HT-29 (cell line): ENCODE data around the gene TAGLN2. TPM values are rescaled to one million over a fixed set of nuclear protein-coding genes. Genes with fewer than 3 reads are reported as not detected.
"Not testable (repeated sequence)": the region's sequence is repeated elsewhere in the genome, so short reads cannot be mapped to it uniquely, and the experiment has no call there.

Experiments
- DNase-seq: peaks from one replicate; pipeline ENCODE4 v3.0.0-alpha.2; 2015; ENCODE audit warnings: low spot score
- total RNA-seq: library from RNA; depleted of rRNA; stranded (reverse); fragments of >200 nt; shearing (Covaris generic); gene quantifications from 2 replicates; pipeline ENCODE4 v1.2.3, GENCODE V29; 2014

TAGLN2 gene
- total RNA-seq, 1 experiment from 2014 or later, result 828 TPM

DNA sequence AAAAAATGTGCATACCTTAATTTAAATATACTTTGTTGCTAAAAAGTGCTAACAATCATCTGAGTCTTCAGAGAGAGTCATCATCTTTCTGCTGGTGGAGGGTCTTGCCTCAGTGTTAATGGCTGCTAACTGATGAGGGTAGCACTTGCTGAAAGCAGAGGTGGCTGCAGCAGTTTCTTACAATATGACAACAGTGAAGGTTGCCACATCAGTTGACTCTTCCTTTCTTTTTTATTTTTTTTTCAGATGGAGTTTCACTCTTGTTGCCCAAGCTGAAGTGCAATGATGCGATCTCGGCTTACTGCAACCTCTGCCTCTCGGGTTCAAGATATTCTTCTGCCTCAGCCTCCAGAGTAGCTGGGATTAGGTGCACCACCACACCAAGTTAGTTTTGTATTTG lies 22.8 kb downstream of the TAGLN2 start:
- no peak for DNase-seq

DNA sequence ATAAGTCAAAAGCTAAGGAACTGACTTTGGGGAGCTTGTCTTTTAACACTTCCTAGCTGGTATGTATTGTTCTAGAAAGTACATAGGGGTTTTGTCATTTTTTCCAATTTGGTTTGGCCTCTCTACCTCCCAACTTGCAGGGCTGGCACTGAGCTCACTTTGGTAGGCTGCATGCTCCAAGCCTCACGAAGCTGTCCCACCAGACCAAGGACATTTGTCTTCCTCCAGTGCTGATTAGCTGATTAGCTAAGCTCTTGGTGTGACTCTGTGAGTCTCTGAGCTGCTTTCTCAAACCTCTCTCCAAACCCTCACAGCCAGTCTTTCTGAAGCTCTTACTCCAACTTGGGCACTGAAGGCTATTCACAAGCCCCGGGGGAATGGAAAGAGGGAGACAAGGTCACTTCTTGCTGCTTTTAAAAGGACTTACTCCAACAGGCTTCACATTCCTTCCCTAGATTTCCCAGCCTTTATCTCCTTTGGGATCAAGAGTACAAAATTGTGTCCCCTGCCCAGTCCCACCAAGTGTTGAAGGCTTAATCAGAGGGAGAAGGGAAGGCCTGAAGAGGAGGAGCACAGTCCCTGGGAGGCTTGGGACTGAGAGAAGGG lies 24.4 kb downstream of the TAGLN2 start:
- no peak for DNase-seq

DNA sequence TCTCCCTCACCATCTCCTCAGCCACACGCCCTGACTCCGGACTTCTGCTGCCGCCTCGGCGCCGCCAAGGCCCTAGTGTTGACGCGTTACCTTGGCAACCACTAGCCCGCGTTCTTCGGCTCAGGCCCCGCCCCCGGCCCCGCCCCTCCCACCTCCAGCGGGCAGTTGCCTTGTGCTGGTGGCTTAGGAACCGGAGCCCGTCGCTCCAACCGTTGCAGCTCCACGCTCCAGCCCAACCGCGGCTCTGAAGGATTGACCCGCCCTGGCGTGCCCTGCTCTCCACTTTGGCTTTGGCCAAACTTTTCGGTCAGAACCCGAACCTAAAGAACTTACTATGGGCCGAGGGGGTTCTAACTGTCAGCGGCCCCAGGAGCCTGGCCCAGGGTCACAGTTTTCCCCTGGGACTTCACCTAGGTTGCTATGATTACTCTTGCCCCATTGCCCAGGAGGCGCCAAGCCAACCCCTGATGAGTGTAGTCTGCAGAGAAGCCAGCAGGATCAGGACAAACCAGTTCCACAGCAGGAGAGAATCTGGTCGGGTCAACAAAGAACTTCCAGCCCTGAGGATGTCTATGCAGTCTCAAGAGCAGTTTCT lies 25.1 kb downstream of the TAGLN2 start, which contains the start of gene CFAP45:
Gene CFAP45 (minus strand): TSS at position 80 of the 595 bp plus-strand sequence. CDS start 67 bp downstream, at position 13.
- peak; percentile 96 for DNase-seq

DNA sequence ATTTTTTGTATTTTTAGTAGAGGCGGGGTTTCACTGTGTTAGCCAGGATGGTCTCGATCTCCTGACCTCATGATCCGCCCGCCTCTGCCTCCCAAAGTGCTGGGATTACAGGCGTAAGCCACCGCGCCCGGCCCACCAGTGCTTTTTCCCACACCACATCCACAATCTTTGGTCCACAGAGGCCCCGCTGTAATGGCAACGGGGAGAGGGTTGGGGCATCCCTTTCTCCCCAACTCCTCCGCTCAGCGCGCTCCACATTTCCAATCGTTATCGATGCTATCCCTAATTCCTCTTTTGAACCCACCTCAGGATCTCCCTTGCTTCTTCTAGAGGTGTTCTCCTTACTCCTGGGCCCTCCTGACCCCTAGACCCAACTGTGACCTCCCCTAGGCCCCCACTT lies 25.7 kb downstream of the TAGLN2 start:
- not testable (repeated sequence) for DNase-seq

DNA sequence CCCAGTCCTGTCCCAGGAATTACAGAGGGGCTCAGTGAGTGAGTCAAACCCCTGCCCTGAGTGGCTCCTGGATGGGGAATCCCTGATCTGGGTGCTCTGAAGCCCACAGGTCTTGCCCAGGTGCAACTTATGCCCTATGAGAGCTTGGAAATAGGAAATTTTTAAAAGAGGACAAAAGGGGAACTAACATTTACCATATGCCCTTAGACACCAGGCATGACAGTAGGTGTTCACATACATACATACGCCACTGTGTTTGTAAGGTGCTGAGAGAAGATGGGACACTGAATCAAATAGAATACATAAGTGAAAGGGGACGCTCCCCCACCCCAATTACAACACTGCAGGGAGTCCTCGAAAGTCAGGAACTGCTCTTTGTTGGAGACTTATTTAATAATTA lies 26.8 kb downstream of the TAGLN2 start:
- no peak for DNase-seq

DNA sequence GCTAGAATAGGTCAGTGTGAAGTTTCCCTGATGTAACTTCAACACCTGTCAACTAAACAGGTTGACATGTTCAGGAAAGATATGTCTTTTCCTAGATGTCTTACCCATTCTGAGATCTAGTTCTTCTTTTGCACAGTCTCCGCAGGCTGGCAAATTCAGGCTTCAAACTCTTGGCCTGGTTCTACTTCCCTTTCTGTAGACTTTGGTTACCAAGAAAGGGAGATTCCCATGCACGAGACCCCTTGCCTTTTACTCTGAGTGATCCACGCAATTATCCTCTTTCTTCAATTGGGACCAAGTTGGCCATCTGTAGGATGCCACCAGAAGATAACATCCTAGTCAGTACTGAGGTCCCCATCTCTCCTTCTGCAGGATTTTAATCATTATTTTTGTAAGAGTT lies 27.3 kb downstream of the TAGLN2 start:
- DNase-seq, result no peak

DNA sequence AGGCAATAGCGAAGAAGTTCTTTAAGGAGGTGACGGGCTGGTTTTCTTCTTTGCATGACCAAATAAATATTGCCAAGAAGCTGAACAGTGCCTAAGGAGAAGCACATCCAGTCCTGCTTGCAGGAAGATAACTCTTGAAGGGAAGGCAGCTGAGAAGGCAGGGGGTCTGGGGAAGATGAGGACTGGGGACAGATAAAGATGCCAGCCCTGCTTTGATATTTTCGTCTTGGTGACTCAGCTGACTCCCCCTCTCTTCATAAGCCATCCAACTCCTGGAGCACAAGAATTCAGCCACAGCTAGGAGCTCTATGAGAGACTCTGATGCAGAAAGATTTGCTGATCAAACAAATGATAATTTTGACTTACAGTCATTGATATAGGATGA lies 28.8 kb downstream of the TAGLN2 start:
- no peak for DNase-seq

DNA sequence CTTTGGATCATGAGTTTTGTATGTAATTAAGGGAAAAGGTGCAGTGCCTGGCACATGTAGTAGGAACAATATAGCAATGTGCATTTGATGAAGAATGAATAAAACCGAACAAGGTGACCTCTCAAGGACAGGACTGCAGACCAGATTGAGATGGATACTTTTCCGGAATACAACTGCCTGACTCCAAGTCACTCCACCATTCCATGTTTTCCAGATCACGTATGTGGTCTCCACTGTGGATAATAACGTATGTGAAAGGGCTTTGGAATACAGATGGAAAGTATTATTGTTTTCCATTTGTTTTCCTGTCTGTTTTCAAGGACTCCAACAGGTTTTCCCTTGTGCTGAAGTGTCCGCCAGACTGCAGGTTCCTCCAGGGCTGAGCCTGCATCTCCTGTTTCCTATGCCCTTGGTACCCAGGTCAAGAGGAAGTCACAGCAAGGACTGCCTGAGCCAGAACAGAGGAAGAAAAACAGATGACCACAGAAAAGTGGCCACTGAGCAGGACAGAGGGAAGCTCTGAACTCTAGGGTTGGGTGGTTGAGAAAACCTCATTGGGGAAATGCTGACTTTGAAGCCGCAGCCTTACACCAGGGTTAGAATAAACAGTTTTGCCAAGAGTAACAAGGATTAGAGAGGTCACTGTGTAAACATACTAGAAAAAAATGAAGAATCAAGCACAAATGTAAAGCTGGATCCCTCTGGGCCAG lies 29.3 kb downstream of the TAGLN2 start:
- DNase-seq, result no peak

DNA sequence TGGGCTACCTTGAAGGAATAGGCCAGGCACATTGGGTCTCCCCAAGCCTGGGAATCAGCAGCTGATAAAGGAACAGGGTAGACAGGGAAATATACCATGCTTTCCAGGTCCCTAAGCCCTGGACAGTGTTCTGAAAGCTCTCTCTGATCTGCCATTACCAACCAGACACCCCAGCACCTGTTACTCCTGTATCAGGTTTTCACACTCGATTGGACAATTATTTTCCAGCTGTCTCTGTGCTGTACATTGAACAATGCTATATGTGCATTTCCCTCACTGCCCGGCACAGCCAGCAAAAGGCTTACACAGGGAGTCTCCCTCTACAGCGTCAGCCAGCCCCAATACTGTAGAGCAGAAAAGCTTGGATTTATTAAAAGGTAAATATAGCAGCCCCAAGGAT lies 30.0 kb downstream of the TAGLN2 start:
- DNase-seq, result no peak

DNA sequence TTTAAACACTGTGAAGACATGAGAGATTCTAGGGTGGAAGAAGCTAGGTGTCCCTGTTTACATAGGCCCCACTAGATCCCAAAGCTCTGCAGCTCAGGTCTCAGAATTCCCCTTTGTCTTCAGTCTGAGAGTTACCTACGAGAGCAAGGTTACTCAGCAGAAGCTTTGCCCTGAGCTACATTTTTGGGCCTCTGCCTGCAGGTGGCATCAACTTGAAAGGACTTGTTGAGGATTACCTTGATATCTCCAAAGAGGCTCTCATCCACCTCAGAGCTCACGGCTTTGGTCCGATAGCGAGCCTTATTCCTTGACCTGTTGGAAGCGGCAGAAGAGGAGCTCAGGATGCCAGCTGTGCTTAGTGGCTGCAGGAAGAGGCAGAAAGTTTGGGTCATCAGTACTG lies 32.4 kb downstream of the TAGLN2 start:
- DNase-seq, result peak; percentile 46

DNA sequence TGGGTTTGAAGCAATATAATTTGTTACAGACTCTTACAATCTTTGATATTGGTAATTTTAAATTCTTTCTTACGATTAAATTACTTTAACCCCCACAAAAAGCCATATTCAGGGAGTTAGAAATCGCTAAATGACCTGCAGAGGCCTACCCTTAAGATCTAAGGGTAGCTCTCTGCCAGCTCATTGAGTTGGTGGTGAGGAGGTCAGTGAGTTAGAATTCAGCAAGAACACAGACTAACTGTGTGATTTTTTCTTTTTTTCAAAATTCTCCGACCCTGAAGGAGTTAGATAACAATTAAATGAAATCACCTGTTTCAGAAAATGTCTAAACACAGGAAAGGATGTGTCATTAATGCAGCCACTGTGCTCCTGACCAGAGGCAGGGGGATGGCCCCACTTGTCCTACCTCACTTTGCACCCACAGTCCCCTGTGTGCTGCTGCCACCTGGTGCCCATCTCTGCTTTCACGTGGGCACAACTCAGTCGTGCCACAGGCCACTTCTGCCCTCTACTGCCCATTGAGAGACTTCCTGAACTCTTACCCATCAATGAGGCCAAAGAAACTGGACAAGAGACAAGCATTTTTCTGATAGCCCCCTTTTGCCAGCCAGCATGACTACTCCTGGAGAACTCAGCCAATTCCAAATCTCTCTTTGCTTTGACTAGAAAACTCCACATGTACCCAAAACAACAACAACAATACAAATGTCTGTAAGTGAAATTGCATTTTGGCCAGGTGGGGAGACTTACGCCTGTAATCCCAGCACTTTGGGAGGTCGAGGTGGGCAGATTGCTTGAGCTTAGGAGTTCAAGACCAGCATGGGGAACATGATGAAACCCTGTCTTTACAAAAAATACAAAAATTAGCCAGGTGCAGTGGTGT lies 33.8 kb downstream of the TAGLN2 start:
- DNase-seq, result peak; percentile 96

DNA sequence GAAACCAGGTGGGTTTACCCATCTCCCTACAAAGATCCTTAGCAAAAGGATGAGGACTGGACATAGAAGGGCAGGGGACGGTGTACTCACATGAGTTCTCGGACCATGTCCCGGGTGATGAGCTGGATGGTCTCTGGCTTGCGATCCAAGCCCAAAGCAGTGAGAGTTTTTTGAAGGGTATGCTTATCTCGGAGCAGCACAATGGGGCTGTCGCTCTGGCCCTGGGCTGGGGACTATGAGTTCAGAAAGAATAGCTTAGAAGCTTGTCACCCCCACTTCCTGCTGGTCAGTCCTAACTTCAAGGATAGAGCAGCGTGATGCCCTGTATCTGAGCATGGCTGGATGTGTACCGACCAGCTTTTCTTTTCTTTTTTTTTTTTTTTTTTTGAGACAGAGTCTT lies 34.9 kb downstream of the TAGLN2 start:
- no peak for DNase-seq

DNA sequence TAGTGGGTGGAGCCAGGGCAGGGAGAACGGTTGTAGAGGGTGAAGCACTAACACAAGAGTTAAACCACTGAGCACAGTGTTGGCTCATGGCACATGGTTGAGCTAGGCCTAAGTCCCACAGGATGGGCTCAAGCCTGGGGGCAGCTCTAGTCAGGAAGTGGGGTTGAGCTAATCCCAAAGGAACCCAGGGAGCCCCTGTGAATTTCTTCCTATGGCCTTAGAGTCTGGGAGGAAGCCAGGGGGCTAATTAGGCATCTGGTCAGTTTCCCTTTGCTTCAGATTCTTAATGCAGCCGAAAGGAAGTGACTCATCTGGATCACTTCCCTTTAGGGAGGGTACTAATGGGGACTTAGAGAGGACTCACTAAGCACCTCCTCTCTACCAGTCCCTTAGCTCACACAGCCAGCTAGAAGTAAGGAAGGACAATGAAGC lies 35.5 kb downstream of the TAGLN2 start:
- peak; percentile 62 for DNase-seq

DNA sequence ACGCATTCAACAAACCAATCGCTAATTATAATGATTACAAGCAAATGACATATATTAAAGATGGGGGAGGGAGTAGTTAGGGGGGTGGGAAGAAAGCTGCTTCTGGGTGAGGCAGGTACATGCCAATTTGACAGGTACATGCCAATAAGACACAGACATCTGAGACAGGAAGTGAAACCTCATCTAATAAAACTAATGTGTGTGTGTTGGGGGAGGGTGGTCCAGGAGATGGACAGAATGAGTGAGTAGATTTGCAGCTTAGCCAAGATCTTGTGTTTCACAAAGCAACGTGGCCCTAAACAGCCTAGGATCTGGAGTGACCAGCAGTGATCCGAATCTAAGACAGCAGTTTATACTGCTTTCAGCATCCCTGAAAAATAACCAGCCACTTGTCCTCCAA lies 36.1 kb downstream of the TAGLN2 start:
- DNase-seq, result no peak

DNA sequence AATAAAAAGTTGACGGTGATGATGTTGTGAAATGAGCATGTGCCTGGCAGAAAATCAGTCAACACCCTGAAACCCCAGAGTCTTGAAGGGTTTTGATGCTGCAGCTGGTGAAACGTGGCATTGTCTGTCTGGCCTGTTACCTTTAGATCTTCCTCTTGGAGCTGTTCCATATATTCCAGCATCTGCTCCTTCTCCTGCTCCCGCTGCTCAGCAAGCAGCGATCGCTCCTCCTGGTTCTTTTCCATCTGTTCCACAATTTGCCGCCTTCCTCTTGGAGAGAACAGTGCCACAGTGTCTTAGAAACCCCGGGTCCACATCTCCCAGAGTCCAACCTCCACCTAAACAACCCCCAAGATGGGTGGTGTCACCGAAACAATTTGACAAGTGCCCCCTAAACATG lies 41.0 kb downstream of the TAGLN2 start:
- no peak for DNase-seq

DNA sequence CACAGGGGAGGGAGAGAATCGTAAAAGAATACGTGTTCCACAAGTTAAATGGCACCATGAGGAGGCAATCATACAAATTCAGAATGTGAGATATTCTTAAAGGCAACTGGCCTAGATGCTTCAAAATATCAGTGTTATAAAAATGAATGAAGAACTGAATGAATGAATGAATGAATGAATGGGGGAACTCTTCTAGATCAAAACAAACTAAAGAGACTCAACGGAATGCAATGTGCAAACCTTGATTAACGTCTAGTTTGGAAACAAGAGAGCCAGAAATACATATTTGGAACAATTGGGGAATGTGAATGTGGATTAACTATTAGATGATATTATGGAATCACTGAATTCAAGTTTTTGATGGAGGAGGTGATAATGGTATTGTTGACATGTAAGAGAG lies 42.2 kb downstream of the TAGLN2 start:
- DNase-seq, result no peak

DNA sequence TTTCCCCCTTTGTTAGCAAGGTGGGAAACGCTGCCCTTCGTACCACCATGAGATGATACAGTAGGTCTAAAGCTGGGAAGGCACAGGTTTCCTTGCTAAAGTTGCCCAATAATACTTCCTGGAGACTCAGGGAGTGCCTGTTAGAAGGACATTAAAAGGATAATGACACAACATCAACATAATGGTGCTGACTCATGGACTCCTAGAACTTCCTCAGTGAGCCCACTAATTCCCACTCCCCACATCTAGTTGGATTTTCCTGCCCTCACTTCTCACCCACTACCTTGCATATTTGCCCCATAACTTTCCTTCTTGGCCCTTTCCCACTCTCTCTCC lies 42.8 kb downstream of the TAGLN2 start:
- peak; percentile 41 for DNase-seq

DNA sequence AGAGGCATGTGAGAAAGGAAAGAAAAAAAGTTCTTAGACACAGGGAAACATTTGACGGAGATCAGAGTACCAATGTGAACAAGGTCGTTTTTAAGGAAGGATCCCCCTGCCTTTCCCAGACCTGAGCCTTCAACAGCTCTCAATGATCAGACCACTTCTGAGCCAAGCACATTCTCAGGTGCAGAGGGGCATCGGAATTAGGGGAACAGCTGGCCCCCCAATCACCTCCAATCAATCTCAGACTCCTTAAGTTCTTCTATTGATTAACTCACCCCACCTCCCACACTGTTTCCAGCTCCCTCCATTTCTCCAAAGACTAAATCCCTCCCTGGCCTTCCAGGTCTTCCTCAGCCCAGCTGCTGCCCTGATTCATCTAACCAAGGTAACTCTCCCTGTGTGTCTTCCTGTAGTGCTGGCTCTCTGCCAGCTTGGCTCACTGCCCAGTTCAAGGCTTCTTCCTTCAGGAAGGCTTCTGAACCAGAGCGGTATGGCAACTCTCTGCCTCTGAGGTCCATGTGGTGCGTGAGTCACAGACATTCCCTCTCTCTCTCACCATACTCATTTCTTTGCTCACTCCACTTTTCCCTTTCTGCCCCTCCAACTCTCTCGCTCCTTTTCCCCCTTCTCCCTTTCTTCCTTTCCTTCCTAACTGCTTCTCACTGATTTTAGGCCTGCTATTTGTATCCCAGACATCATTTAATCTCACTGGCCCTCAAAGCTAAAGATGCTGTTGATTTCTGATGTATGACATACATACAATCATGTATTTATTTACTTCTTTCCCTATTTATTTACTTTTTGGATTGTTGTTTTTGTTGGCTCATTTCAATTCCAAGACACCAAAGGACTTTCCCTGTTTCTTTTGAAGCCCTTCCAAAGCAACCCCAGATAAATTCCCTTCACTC lies 43.4 kb downstream of the TAGLN2 start:
- DNase-seq, result peak; percentile 99

DNA sequence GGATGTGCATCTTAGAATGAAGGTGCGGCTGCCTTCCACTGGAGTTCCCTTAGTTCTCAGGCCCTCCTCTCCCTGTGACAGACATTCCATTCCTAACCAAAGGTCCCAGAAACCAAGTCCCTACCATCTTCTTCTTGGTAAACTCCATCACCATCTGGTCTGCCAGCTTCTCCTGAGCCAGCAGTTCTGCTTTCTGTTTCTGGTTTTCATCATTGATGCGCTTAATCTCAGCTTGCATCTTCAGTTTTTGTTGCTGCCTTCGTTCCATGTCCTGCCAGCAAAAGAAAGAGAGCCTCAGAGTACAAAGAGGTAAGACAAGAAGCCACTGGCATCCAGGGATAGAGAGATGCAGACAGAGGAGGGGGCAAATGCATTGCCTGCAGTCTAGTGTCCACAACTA lies 44.9 kb downstream of the TAGLN2 start:
- no peak for DNase-seq

DNA sequence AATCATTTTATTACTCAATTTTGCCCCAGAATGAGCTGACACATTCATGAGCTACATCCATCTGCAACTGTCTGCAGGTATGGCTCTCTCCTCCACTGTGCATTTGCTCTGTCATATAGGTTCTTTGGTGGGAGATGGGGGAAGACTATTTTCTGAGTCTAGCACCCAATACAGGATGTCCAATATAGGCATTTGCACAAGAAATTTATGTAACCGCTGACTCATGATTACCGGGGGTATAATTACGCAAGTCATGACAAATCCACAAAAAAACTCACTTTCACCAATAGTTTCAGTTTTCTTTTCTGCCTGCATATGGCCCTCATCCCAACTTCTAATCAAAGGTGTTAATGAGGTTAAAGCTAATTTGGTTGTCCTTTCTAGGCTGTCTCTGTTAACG lies 45.3 kb downstream of the TAGLN2 start:
- DNase-seq, result no peak

DNA sequence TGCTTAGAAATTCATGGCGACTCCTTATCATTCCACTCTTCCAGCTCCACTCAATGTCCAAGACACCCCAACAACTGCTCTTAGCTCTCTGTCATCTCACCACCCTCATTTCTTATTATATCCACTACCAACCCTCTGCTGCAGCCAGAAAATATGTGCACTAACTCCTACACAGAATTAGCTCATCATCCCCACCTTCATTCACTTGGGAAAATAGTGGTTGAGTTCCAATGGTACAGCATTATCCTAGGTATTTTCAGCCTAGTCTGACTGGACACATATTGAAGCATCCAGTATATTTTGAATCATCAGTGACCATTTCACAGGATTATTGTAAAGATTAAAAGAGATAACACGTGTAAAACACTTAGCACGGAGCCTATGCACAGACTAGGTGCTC lies 46.2 kb downstream of the TAGLN2 start:
- DNase-seq, result no peak
